GM19328 (cell line): ENCODE results near the gene RSAD1.
"Not testable (repeated sequence)": the region's sequence is repeated elsewhere in the genome, so short reads cannot be mapped to it uniquely, and the experiment has no call there.

Experiments used
- ATAC-seq: cut with Tn5 transposase; IDR thresholded peaks from one replicate; pipeline ENCODE4 v1.9.1; 2021; ENCODE audit warnings: mild to moderate bottlenecking, moderate library complexity; ENCODE audit not compliant: unreplicated experiment

The RSAD1 gene

DNA sequence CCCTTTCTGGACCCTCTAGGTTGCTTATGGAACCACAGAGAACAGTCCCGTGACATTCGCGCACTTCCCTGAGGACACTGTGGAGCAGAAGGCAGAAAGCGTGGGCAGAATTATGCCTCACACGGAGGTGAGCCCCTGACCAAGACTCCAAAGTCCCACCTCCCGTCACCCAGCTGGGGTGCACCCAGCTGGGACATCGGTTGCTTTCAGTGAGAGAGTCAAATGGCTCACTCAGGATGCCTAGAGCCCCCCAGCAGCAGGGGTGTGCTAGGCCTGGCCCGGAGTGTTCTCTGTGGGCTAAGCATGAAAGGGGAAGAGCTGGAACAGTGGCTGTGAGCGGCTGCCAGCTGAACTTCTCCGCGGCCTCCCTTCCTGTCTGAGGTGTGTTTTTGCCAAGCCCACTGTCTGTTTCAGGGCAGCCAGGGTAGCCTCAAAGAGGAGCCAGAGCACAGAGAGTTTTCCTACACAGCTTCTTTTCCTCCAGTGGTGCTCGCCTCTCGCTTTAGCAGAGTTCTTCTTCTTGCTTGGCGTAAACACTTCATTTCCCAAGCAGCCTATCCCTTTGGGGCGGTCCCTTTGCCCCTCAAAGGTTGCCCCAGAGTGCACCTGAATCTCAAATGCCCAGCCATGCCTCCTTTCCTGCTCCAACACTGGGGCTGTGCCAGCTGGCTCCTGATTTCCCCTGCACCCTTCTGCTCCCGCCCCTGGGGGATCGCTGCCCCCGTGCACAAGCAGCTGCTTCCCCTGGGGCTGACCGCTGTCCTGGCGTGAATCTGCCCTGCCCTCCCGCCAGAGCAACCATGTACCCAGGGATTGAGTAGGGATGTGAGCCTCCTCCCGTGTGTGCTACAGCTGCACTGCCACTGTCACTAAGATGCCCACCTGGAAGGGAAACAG lies 7.4 kb upstream of the RSAD1 start:
- no peak for ATAC-seq

DNA sequence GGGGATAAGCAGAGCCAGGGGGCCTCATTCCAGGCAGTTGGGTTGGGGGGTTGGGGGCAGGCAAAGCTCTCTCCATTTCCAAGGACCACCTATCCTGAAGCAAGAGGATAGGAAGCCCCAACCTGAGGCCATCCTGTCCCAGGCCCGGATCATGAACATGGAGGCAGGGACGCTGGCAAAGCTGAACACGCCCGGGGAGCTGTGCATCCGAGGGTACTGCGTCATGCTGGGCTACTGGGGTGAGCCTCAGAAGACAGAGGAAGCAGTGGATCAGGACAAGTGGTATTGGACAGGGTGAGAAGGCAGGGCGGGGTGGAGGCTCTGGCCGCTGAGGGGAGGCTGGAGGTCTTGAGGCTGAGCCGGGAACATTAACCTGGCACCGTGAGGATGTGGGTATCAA lies 6.4 kb upstream of the RSAD1 start:
- ATAC-seq, result no peak

DNA sequence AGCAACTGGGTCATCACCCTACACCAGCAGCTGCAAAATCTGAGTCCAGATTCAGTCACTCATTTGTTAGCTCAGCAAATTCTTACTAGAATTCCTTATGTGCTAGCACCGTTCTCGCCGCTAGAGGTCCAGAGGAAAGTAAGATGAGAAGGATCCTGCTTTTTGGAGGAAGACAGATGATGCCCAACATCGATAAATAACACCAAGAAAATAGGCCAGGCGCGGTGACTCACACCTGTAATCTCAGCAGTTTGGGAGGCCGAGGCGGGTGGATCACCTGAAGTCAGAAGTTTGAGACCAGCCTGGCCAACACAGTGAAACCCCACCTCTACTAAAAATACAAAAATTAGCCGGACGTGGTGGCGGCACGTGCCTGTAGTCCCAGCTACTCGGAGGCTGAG lies 5.9 kb upstream of the RSAD1 start:
- ATAC-seq, result not testable (repeated sequence)

DNA sequence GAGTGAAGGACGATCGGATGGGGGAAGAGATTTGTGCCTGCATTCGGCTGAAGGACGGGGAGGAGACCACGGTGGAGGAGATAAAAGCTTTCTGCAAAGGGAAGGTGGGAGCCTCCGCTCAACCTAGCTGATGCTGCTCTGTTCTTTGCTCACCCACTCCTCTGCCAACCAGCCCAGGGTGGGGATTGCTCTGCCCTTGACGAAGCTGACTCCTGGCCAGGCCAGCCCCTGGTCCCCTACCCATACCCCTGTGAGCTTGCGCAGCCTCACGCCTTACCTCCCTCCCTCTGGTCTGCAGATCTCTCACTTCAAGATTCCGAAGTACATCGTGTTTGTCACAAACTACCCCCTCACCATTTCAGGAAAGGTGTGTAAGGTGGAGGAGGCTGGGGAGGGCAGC lies 4.8 kb upstream of the RSAD1 start:
- ATAC-seq, result no peak

DNA sequence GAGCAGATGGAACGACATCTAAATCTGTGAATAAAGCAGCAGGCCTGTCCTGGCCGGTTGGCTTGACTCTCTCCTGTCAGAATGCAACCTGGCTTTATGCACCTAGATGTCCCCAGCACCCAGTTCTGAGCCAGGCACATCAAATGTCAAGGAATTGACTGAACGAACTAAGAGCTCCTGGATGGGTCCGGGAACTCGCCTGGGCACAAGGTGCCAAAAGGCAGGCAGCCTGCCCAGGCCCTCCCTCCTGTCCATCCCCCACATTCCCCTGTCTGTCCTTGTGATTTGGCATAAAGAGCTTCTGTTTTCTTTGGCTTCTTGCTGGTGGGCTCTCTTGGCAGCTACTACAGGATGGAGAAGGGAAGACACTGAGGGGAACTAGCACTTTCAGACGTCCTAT lies 4.1 kb upstream of the RSAD1 start:
- ATAC-seq, result no peak

DNA sequence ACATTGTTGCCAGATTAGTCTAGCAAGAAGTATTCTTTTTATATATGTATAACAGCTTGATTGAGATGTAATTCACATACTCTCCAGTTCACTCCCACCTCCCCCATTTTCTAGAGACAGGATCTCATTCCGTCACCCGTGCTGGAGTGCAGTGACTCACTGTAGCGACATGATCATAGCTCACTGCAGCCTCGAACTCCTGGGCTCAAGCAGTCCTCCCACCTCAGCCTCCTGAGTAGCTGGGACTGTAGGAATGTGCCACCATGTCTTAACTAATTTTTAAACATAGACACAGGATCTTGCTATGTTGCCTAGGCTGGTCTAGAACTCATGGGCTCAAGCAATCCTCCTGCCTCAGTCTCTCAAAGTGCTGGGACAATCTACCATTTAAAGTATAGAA lies 3.3 kb upstream of the RSAD1 start:
- ATAC-seq, result no peak

DNA sequence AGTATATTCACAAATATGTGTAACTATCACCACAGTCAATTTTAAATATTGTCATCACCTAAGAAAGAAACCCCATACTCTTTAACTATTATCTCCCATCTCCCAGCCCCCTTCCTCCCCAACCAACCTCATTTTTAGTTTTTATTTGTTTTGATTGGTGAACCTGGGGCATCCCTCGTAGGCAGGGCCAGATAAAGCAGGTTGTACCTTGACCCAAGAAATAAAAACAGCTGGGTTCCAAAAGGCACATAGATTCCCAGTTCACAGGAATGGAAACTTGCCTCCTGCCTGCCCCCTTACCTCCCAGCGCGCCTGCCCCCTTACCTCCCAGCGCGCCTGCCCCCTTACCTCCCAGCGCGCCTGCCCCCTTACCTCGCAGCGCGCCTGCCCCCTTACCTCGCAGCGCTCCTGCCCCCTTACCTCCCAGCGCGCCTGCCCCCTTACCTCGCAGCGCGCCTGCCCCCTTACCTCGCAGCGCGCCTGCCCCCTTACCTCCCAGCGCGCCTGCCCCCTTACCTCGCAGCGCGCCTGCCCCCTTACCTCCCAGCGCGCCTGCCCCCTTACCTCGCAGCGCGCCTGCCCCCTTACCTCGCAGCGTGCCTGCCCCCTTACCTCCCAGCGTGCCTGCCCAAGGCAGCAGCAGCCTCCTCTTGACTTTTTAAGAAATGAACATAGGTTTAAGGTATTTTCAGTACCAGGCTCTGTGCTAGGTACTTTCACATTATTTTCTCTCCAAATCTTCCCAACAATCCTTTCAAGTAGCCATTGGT lies 2.7 kb upstream of the RSAD1 start:
- ATAC-seq, result not testable (repeated sequence)

DNA sequence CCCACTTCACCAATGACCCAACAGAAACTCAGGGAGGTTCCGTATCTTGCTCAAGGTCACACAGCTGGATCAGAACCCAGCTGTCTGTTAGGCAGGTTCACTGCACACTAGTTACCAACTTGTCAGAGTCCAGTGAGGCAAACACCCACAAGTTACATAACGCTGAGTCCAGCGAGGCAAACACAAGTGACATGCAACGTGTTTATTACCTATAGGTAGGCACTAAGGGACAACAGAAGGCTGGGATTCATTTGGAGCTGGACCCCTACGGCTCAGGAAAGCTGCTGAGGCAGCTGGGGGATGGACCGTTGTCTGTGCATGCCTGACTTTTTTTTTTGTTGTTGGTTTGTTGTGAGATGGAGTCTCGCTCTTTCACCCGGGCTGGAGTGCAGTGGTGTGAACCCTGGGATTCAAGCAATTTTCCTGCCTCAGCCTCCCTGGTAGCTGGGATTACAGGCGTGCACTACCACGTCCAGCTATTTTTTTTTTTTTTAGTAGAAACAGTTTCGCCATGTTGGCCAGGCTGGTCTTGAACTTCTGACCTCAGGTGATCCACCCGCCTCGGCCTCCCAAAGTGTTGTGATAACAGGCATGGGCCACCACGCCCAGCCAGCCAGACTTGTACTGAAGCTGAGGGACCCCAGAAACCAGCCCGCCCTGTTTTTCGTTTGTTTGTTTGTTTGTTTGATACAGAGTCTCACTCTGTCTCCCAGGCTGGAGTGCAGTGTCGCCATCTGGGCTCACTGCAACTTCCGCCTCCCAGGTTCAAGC lies 1.9 kb upstream of the RSAD1 start:
- ATAC-seq, result no peak

DNA sequence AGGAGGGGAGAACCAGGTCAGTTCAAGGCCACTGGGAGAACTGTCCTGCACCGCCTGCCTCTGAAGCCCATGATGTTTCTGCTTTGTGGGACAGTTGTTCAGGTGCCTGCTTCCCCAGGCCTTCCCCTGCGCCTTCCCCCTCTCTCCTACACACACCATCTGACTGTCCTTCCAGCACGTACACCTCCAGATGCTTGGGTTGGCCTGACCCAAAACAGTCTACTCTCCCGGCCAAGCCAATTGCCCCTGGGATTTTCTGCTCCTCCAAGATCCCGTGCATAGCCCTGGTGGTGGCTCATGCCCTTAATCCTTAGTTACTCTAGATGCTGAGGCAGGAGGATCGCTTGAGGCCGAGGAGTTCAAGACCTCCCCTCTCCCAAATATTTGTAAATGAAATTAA lies 684 bp upstream of the RSAD1 start:
- no peak for ATAC-seq

DNA sequence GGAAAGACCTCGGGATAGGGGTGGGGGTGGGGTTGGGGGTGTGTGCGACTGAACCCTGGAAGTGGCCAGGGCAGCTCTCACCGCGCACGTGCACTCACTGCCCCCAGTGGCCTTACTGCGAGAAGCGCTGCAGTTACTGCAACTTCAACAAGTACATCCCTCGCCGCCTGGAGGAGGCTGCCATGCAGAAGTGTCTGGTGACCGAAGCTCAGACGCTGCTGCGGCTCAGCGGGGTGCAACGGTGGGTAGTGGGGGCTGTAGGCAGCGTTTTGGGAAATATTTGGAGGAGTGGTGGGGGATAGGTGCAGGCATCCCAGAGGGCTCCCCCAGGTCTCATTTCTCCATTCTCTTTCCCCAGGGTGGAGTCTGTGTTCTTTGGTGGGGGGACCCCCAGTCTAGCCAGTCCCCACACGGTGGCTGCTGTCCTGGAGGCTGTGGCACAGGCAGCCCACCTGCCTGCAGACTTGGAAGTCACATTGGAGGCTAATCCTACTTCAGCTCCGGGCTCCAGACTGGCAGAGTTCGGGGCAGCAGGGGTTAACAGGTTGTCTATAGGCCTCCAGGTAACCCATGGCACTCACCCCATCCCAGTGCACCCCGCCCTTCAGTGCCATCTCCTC lies 972 bp downstream of the RSAD1 start:
- ATAC-seq, result no peak

DNA sequence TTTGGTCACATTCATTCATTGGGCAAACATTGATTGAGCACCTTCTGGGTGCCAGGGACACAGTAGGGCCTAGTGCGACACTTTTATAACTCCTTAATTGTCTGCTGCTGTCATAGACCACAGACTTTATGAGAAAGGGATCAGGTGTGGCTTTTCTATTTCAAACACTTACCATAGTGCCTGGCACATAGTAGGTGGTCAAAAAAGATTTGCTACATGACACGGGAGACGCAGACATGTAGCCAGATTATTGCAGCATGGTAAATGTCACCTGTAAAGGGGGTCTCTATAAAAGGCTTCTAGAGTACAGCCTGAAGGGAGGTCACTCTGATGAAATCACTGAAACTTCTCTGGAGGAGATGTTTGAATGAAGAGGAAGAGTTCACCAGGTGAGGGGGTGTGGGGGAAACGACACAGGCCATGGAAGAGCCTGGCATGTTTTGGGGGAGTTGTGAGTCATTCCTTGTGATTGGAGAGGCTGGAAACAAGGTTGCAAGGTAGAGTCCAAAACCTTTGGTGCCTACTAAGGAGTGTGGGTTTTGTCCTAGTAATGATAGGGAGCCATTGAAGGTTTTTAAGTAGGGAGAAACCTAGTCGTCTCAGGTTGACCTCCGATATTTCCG lies 1.6 kb downstream of the RSAD1 start:
- no peak for ATAC-seq

DNA sequence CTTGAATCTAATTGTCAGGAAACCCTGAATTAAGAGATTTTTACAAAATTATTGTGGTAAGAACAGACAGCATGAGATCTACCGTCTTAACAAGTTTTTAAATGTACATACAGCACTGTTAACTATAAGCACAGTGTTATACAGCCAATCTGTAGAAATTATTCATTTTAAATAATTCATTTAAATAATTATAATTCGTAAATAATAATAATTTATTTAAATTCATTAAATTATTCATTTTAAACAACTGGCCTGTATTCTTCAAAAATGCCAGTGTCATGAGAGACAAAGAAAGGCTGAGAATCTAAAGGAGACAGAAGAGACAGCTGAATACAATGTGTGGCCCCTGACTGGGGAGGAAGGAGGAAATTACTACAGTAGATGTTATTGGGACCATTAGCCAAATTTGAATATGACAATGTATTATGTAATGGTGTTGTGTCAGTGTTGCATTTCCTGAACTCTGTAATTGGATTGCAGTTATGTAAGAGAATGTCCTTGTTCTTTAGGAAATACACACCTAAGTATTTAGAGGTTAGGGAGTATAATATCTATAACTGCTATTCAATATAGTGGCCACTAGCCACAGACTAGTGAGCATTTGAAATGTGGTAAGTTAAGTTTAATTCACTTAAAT lies 2.3 kb downstream of the RSAD1 start:
- ATAC-seq, result no peak

DNA sequence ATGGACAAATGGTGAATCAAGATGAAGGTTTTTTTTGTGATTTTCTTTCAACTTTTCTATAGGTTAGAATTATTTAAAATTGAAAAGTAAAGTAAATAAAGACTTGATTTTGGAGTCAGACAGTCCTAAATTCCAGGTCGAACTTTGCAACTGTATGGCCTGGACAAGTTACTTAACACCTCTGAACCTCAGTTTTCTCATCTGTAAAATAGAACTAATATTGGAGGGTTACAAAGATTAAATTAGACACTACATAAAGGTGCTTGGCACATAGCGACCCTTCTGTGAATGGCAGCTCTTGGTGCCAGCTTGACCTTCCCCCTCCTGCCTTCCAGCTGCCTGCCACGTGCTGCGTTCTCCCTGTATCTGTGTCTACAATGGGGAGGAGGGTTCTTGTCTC lies 3.0 kb downstream of the RSAD1 start:
- no peak for ATAC-seq

DNA sequence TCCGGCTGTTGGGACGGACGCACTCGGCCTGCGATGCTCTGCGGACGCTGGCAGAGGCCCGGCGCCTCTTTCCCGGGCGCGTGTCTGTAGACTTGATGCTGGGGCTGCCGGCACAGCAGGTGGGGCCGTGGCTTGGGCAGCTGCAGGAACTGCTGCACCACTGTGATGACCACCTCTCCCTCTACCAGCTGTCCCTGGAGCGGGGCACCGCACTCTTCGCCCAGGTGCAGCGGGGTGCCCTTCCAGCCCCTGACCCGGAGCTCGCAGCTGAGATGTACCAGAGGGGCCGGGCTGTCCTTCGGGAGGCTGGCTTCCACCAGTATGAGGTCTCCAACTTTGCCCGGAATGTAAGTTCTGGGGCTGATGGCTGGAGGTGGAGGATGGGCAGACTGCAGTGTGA lies 3.5 kb downstream of the RSAD1 start:
- ATAC-seq, result no peak

DNA sequence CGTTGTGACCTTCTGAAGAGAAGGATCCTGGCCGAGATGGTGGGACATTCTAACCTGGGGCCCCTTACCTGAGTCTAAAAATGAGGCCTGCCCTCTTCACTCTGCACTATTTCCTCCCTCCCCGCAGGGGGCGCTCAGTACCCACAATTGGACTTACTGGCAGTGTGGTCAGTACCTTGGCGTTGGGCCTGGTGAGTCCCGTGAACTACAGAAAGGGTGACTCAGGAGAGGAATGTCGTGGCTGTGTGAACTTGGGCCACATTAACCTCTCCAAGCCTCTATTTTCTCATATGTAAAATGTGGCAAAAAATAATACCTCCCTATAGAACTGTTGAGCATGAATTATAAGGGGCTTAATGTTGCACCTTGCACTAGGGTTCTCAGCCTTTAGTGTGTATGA lies 3.9 kb downstream of the RSAD1 start:
- no peak for ATAC-seq

DNA sequence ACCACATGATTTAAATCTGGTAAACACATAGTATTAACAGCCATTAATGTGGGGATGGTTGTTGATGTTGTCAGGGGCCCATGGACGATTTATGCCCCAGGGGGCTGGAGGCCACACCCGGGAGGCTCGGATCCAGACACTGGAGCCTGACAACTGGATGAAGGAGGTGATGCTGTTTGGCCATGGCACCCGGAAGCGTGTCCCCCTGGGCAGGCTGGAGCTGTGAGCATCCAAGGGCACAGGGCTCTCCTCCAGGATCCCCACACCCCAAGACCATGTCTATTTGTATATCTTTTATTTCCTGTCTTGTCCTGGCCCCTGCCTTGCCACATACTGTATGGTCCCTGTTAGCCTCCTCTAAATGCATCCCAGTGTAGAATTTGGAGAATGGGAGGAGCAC lies 4.6 kb downstream of the RSAD1 start:
- no peak for ATAC-seq

DNA sequence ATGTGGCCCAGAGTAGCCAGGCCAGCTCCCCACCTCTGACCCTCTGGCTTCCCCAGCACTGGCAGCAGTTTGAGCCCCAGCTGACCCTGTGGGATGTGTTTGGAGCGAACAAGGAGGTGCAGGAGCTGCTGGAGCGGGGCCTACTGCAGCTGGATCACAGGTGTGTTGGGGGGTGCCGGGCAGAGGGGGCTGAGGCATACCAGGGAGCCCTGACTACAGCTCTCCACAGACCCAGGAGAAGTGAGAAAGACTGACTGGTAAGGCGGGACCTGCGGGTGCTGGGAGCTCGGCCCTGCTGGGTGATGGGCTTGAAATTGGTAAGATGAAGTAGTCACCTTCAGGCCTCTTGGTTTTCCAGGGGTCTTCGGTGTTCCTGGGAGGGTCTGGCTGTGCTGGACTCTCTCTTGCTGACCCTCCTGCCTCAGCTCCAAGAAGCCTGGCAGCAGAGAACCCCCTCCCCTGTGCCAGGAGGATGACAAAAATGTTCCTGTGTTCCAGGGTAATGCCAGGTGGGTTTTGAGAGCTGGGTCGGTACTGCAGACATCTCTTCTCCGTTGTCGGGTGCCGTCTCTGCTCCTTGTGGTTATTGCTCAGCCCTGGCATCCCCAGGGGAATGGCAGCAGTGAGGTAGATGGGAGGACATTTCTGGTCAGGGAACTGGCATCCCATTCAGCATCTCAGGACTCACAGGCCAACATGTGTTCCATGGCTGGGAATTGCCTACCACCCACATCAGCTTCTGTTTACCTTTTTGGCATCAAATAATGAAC lies 5.9 kb downstream of the RSAD1 start:
- ATAC-seq, result no peak

DNA sequence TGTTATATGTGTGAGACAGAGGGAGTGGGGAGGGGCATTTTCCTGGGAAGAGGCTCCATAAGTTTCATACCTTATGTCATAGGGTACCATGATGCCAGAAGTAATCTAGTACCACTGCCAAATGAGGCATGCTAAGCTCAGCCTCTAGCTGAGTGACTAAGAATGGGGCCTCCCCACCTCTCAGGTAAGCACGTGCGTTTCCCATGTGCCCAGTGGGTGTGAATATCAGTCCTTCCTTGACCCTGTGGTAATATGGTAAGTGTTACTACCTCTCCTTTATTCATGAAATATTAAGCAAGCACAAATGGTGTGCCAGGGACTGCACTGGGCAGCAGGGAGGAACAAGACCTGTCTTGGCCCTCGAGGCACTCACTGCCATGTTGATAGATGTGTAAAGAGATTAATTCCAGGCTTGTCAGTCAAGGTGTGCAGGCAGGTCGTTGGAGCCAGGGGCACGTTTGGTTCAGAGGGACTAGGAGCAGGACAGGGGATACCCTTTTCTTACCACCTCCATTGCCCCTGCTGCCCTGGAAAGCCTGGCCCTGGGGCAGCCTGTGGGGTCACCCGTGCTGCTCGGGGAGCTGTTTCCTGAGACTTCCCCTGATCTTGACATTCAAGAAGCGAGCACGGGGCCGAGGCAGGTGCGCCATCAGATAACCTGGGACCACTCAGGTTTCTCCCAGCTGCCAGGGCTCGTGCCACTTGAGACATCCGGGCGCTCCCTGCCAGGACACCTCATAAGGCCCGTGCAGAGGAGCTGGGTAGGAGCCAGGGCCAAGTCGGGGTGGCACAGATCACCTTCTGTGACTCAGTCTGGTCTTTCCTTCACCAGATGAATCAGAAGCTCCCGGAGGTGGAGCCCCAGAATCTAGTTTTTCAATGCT lies 8.8 kb downstream of the RSAD1 start:
- no peak for ATAC-seq
